Glomerular visceral epithelial cell (primary cell): ENCODE data around the gene CEP112.
A peak's percentile ranks its signal among the peaks of the same experiment; 100 is the strongest.

Source experiments
- DNase-seq: peaks from one replicate; pipeline ENCODE4 v3.0.0-alpha.2; 2016; ENCODE audit errors: extremely low spot score

CEP112 gene

GRCh38 chr17:65644545-65644944 lies 547.4 kb downstream of the CEP112 start:
- DNase-seq, result no peak

GRCh38 chr17:65638221-65638975 lies 553.5 kb downstream of the CEP112 start:
- DNase-seq, result no peak

- no peak for DNase-seq
Measured at GRCh38 chr17:65637786-65638185, 554.1 kb downstream of the CEP112 start.

- DNase-seq, result no peak
Measured at GRCh38 chr17:65634533-65634932, 557.4 kb downstream of the CEP112 start.

DNA sequence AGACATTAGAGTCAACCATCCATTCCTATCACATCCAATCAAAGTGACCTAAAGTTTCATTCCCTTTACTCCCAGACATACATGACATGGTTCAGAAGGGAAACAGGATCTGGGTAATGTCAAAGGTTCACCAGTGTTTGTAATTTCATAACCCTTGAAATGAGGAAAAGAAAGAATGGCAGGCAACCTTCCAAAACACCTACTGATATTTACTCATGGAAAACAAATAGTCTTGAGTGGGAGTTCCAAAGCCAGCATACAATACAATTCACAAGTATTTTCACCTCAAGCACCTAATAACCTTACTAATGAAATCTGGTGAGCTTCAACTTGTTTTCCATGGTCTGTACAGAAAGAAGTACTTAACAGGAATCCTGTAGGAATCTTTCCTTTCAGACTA lies 557.9 kb downstream of the CEP112 start:
- no peak for DNase-seq

- no peak for DNase-seq
Measured at GRCh38 chr17:65633146-65633881, 558.6 kb downstream of the CEP112 start.

DNA sequence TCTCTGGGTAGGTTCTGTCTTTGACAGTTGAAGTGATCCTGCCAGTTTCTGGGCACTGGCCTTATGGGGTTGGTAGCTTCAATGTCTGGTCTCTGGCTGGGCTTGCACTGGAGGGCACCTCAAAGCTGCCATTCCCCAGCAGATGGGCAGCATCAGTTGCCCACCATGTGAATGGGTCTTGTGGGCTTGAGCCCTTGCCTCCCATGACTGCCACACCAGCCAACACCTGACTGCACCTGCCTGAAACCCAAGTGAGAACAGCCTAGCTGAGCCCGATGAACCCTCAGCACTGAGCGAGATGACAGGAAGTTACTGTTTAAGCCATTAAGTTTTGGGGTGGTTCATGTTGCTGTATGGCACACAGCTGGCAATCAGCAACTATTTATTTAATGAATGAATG lies 561.4 kb downstream of the CEP112 start:
- DNase-seq, result no peak

- DNase-seq, result no peak
Measured at GRCh38 chr17:65629234-65629690, 562.7 kb downstream of the CEP112 start.

GRCh38 chr17:65628644-65629036 lies 563.3 kb downstream of the CEP112 start:
- no peak for DNase-seq

GRCh38 chr17:65627891-65628643 lies 563.9 kb downstream of the CEP112 start:
- peak; percentile 76 for DNase-seq

DNA sequence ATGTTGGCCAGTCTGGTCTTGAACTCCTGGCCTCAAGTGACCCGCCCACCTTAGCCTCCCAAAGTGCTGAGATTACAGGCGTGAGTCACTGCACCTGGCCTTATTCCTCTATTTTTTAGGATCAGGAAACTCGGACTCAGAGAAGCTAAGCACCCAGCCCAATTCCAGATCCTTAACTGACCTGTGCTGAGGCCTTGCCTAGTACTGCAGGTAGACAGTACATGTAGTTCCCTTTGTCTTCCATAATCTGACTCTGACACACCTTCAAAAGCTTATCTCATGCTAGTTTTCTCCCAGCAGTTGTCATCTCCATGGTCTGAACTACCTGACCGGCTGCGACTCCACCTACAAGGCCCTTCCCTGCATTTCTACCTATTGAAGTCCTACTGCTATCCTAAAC lies 564.8 kb downstream of the CEP112 start:
- no peak for DNase-seq

- DNase-seq, result no peak
Measured at GRCh38 chr17:65626451-65626850, 565.5 kb downstream of the CEP112 start.

- no peak for DNase-seq
Measured at GRCh38 chr17:65618516-65618915, 573.4 kb downstream of the CEP112 start.

GRCh38 chr17:65617496-65617895 lies 574.4 kb downstream of the CEP112 start:
- DNase-seq, result no peak

DNA sequence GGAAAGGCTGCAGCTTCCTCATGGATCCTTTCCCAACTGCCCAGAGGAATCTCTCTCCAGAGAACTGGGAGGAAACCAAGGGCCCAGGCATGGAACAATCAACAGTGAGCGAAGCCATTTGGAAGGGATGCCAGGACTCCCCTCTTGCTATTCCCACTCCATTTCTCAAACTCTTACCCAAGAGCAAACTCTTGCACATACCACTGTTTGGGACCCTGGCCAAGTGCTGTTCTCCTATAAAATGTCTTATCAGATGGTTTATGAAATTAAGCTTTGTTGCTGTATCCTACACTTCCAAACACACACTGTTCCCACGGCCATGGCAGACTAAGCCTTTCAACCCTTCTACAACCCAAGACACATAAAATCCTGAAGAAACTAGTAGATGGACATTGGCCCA lies 582.2 kb downstream of the CEP112 start:
- DNase-seq, result no peak

DNA sequence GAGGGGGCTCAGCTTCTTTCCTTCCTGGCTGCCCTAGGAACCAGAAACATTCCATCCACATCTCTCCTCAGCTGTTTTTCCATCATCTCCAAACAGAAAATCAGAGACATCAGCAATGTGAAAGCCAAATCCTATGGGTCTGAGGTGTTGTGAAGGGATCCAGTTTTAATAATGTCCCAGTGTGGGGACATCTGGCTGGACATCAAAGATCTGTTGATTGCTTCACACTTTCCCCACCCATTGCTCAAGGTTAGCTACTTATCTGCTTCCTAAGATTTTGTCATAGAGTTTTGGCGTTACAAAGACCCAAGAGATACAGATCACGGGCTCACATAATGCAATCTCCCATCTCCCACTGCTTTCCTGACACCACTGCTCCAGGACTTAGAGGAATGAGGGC lies 582.6 kb downstream of the CEP112 start:
- DNase-seq, result no peak

DNA sequence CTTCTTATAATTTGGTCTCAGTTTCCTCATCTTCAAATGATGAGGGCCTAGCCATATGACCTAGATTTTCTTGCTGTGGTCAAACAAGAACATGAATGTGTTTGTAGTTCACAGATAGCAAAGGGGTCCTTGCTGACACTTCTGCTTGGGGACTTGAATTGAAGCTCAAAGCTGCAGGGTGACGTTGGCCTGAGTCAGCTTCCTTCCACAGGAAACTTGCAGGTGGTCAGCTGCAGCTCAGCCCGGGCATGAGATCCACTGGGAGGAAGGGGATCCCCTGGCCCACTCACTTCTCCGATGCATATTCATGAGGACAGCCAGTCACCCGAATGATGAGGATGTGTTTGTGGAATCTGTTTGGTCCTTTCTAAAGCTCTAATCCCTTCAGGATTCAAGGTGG lies 587.9 kb downstream of the CEP112 start:
- peak; percentile 11 for DNase-seq

GRCh38 chr17:65601881-65602280 lies 590.1 kb downstream of the CEP112 start:
- DNase-seq, result no peak

DNA sequence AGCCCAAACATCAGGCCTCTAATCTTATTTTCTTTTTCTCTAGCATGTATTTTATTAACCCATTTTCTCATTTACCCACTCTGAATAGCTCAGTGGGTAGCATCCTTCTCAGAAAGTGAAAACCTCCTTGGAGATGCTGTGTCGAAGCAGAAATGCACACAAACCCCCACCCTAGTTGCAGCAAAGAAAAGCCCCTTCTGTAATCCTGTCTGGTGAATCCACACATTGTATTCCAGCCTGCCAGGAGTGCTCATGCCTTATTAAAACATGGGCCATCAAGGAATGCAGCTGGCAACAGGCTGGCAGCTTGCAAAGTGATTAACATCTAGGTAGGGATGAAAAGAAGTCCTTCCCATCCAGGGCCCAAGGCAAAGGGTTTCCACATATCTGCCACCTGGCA lies 590.8 kb downstream of the CEP112 start:
- DNase-seq, result no peak

GRCh38 chr17:65600518-65600917 lies 591.4 kb downstream of the CEP112 start:
- no peak for DNase-seq

DNA sequence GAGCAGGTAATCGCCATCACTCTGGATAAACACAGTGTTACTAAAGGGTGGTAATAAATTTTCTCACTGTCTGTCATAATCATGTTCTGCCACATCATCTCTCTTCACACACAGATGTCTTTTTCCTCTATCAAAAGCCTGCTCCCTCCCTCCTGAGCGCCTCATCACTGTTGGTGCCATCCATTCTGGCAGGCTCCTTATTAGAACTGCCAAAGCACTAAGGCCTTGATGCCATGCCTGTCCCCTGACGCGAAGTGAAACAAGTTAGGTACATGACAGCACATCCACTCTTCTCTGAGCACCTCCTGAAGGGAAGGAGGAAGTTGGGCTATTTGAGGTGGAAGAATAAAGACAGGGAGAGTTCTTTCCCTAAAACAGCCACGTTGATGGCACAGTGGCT lies 592.3 kb downstream of the CEP112 start:
- no peak for DNase-seq

DNA sequence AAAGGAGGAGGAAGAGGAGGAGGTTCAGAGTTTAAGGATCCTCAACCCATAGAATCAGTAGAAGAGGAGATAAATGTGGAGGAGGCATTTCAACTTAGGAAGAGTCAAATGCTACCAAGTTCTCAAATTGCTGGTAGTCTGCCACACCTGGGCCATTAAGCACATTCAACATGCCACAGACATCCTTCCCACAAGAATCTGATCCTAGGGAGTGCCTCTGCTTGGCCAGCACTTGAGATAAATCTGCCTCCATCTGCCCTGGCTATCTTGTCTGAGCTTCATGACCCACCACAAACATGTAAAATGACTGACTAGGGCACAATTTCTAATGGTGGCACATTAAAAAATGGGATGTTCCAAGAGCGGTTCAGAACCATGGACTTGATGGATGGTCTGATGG lies 593.2 kb downstream of the CEP112 start:
- no peak for DNase-seq
